ENCODE measurements around the gene PDF. TPM values are rescaled to one million over a fixed set of nuclear protein-coding genes. Genes with fewer than 3 reads are reported as not detected.

PDF gene
- 11.5 to 16.2 TPM (median 15.3 TPM) in 3 replicates for total RNA-seq
- long read RNA-seq, transcript PDF-201 (2 exons, 1,158 nt) = major isoform, 18 of 20 reads
- long read RNA-seq, partial matches to known transcripts = 0 of 20 reads
- long read RNA-seq, other reads (novel, unspliced or antisense) = 2 of 20 reads

GRCh38 chr16:69330286-69331109 lies at the start of gene PDF:
PDF (minus strand) TSS chr16:69330588; CDS start chr16:69330570, 18 bp downstream.
- Mint-ChIP-seq H3K4me1 (ENCODE audit: low read depth) (peaks cover 37% of the 10 kb centered on the region), H3K4me3 (ENCODE audit: unreplicated experiment) (peak within 1 kb of the TSS; percentile 80), H3K27ac (ENCODE audit: unreplicated experiment) (peak within 1 kb of the TSS; percentile 92), H3K9me3 (ENCODE audit: low read depth) (no peaks in the 10 kb centered on the region), H3K36me3 (ENCODE audit: low read depth) (peaks cover 15% of the 10 kb centered on the region), H3K27me3 (ENCODE audit: low read depth) (no peaks in the 10 kb centered on the region)
- TF ChIP-seq CTCF (IDR thresholded peaks at IDR 0.05) = peak; percentile 39
- DNase-seq (ENCODE audit: low spot score) = peak; percentile 98

- H3K4me1 Mint-ChIP-seq (ENCODE audit: low read depth) = peaks cover 10% of the 10 kb centered on the region
- peaks cover 17% of the 10 kb centered on the region for H3K36me3 Mint-ChIP-seq (ENCODE audit: low read depth)
- no peaks in the 10 kb centered on the region for H3K27me3 Mint-ChIP-seq (ENCODE audit: low read depth)
- peak overlapping the region; percentile 29 for H3K27ac Mint-ChIP-seq (ENCODE audit: unreplicated experiment)
- no peaks in the 10 kb centered on the region for H3K9me3 Mint-ChIP-seq (ENCODE audit: low read depth)
- no peak for DNase-seq (ENCODE audit: low spot score)
- no peak for TF ChIP-seq CTCF (IDR thresholded peaks at IDR 0.05)
- H3K4me3 Mint-ChIP-seq (ENCODE audit: unreplicated experiment) = no peak overlapping the region
These were observed 48.4 kb upstream of the PDF start for GRCh38 chr16:69378760-69379159.

GRCh38 chr16:69378036-69378435 lies 47.6 kb upstream of the PDF start:
- H3K4me3 Mint-ChIP-seq (ENCODE audit: unreplicated experiment) = no peak overlapping the region
- no peak for TF ChIP-seq CTCF (IDR thresholded peaks at IDR 0.05)
- H3K36me3 Mint-ChIP-seq (ENCODE audit: low read depth) = peaks cover 15% of the 10 kb centered on the region
- H3K9me3 Mint-ChIP-seq (ENCODE audit: low read depth) = no peaks in the 10 kb centered on the region
- DNase-seq (ENCODE audit: low spot score) = no peak
- peaks cover 9% of the 10 kb centered on the region for H3K4me1 Mint-ChIP-seq (ENCODE audit: low read depth)
- no peak overlapping the region for H3K27ac Mint-ChIP-seq (ENCODE audit: unreplicated experiment)
- H3K27me3 Mint-ChIP-seq (ENCODE audit: low read depth) = no peaks in the 10 kb centered on the region

GRCh38 chr16:69376393-69377059 lies 46.1 kb upstream of the PDF start:
- DNase-seq (ENCODE audit: low spot score) = no peak

More at GRCh38 chr16:69376393-69377059, 46.1 kb upstream of the PDF start:
- H3K36me3 Mint-ChIP-seq (ENCODE audit: low read depth) = peaks cover 12% of the 10 kb centered on the region
- no peaks in the 10 kb centered on the region for H3K9me3 Mint-ChIP-seq (ENCODE audit: low read depth)
- H3K4me3 Mint-ChIP-seq (ENCODE audit: unreplicated experiment) = no peak overlapping the region
- no peak overlapping the region for H3K27ac Mint-ChIP-seq (ENCODE audit: unreplicated experiment)
- no peak for TF ChIP-seq CTCF (IDR thresholded peaks at IDR 0.05)
- peaks cover 9% of the 10 kb centered on the region for H3K4me1 Mint-ChIP-seq (ENCODE audit: low read depth)
- no peaks in the 10 kb centered on the region for H3K27me3 Mint-ChIP-seq (ENCODE audit: low read depth)
